GM19035 (cell line): ENCODE results near the gene RAP1GAP2.
A peak's percentile ranks its signal among the peaks of the same experiment; 100 is the strongest.
"Not testable (repeated sequence)": the region's sequence is repeated elsewhere in the genome, so short reads cannot be mapped to it uniquely, and the experiment has no call there.

Source experiments
- ATAC-seq: cut with Tn5 transposase; IDR thresholded peaks from one replicate; pipeline ENCODE4 v1.9.1; 2021; ENCODE audit not compliant: unreplicated experiment

Gene RAP1GAP2

GRCh38 chr17:3035256-3035967 lies 239.2 kb downstream of the RAP1GAP2 start:
- no peak for ATAC-seq

- no peak for ATAC-seq
Measured at GRCh38 chr17:3035968-3036280, 239.7 kb downstream of the RAP1GAP2 start.

- ATAC-seq: no peak
Measured at GRCh38 chr17:3036800-3037199, 240.6 kb downstream of the RAP1GAP2 start.

GRCh38 chr17:3037259-3037658 lies 241.0 kb downstream of the RAP1GAP2 start:
- ATAC-seq: no peak

GRCh38 chr17:3038941-3039340 lies 242.7 kb downstream of the RAP1GAP2 start:
- ATAC-seq: no peak

- ATAC-seq: no peak
Measured at GRCh38 chr17:3039736-3040135, 243.5 kb downstream of the RAP1GAP2 start.

- no peak for ATAC-seq
Measured at GRCh38 chr17:3040882-3041281, 244.6 kb downstream of the RAP1GAP2 start.

- ATAC-seq: no peak
Measured at GRCh38 chr17:3043737-3044365, 247.6 kb downstream of the RAP1GAP2 start.

- no peak for ATAC-seq
Measured at GRCh38 chr17:3046753-3047152, 250.5 kb downstream of the RAP1GAP2 start.

- ATAC-seq: peak; percentile 91
Measured at GRCh38 chr17:3048727-3049471, 252.7 kb downstream of the RAP1GAP2 start.

- ATAC-seq: no peak
Measured at GRCh38 chr17:3049705-3050295, 253.6 kb downstream of the RAP1GAP2 start.

GRCh38 chr17:3054868-3055267 lies 258.6 kb downstream of the RAP1GAP2 start:
- ATAC-seq: not testable (repeated sequence)

- not testable (repeated sequence) for ATAC-seq
Measured at GRCh38 chr17:3062824-3063377, 266.7 kb downstream of the RAP1GAP2 start.

GRCh38 chr17:3063507-3063906 lies 267.3 kb downstream of the RAP1GAP2 start, which contains the start of gene OR1D5:
OR1D5 (minus strand) TSS chr17:3063607; CDS start chr17:3063607, 0 bp downstream.
- ATAC-seq: not testable (repeated sequence)

GRCh38 chr17:3065192-3065591 lies 269.0 kb downstream of the RAP1GAP2 start:
- not testable (repeated sequence) for ATAC-seq

GRCh38 chr17:3073850-3074249 lies 277.6 kb downstream of the RAP1GAP2 start:
- ATAC-seq: not testable (repeated sequence)
